SK-N-SH (cell line): ENCODE results near the gene GRM1.

ENCODE experiments used
- CHD2 ChIP-seq: fragments of 150-350 bp; IDR thresholded peaks from 2 replicates; pipeline ENCODE4 v1.6.1; 2018; ENCODE audit warnings: low read length; ENCODE audit not compliant: partially characterized antibody
- CTCF ChIP-seq: fragments of 200-600 bp; sonication (generic); IDR thresholded peaks from 2 replicates; pipeline ENCODE4 v1.6.1; 2017; ENCODE audit warnings: antibody characterized with exemption, mild to moderate bottlenecking, moderate library complexity
- EP300 ChIP-seq, 2 experiments: IDR thresholded peaks; 2 replicates each; pipeline versions ENCODE4 v1.4.0 to v1.6.1; 2012; ENCODE audit warnings: borderline replicate concordance in 1 of 2, low read depth in 1 of 2, low read length in 1 of 2
- EZH2phosphoT487 ChIP-seq: fragments of 200-600 bp; sonication (generic); IDR thresholded peaks from 2 replicates; pipeline ENCODE4 v1.6.1; 2017; ENCODE audit warnings: low read depth, mixed run types, mild to moderate bottlenecking, antibody characterized with exemption, moderate library complexity, borderline replicate concordance
- POLR2AphosphoS5 ChIP-seq: IDR thresholded peaks from 2 replicates; pipeline ENCODE4 v1.6.1; 2012; ENCODE audit warnings: low read depth, low read length
- RCOR1 ChIP-seq: fragments of 150-350 bp; IDR thresholded peaks from 2 replicates; pipeline ENCODE4 v1.6.1; 2017; ENCODE audit warnings: antibody characterized with exemption, low read length
- SIN3A ChIP-seq: IDR thresholded peaks from 2 replicates; pipeline ENCODE4 v1.6.1; 2012; ENCODE audit warnings: low read depth, mild to moderate bottlenecking, low read length, moderate library complexity, borderline replicate concordance
- TAF1 ChIP-seq: IDR thresholded peaks from 2 replicates; pipeline ENCODE4 v1.6.1; 2012; ENCODE audit warnings: low read depth, mild to moderate bottlenecking, low read length, moderate library complexity, borderline replicate concordance
- TF ChIP-seq, protein P1 (sequence below): IDR thresholded peaks from 2 replicates; pipeline ENCODE4 v1.4.0; 2012; ENCODE audit warnings: low read depth, borderline replicate concordance

GRCh38 chr6:146290589-146290901 lies 261.7 kb downstream of the GRM1 start:
- TF ChIP-seq TAF1 (no peak), POLR2AphosphoS5 (no peak), SIN3A (no peak), EZH2phosphoT487 (no peak), EP300 (IDR thresholded peaks at IDR 0.05; ENCODE audit: borderline replicate concordance in 1 of 2, low read depth in 1 of 2, low read length in 1 of 2) (no peak), CTCF (no peak), RCOR1 (no peak), CHD2 (no peak)
- TF ChIP-seq, protein P1, sequence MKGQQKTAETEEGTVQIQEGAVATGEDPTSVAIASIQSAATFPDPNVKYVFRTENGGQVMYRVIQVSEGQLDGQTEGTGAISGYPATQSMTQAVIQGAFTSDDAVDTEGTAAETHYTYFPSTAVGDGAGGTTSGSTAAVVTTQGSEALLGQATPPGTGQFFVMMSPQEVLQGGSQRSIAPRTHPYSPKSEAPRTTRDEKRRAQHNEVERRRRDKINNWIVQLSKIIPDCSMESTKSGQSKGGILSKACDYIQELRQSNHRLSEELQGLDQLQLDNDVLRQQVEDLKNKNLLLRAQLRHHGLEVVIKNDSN, result no peak
